CD4-positive, alpha-beta T cell (primary cell): ENCODE data around the gene ANKH. TPM values are rescaled to one million over a fixed set of nuclear protein-coding genes. Genes with fewer than 3 reads are reported as not detected.

Source experiments
- ATAC-seq: fragments of 200-7000 bp; cut with Tn5 transposase; one replicate; pipeline ENCODE4 v1.10.0; 2022; ENCODE audit warnings: mild to moderate bottlenecking; ENCODE audit not compliant: poor library complexity
- CTCF ChIA-PET: fragments of 350-600 bp; sonication (Branson Sonifier 250); formaldehyde crosslinking; loops from one replicate; lab custom pipeline; 2021; ENCODE audit warnings: antibody characterized with exemption, inconsistent platforms; lab: Charles Lee
- POLR2A ChIA-PET: fragments of 350-600 bp; sonication (Branson Sonifier 250); formaldehyde crosslinking; loops from one replicate; lab custom pipeline; 2021; ENCODE audit warnings: antibody characterized with exemption, inconsistent platforms; lab: Charles Lee
- DNase-seq, 14 experiments: peaks; one replicate each; pipeline ENCODE4 v3.0.0-alpha.2; 2013 to 2020; ENCODE audit warnings: mixed read lengths in 2 of 14
- H3K27ac ChIP-seq, 2 donors: one replicate each; pipeline versions ENCODE4 v1.5.1 to v1.7.0; 2013; ENCODE audit warnings: low read length in 2 of 2, low read depth in 1 of 2, mild to moderate bottlenecking in 1 of 2
- H3K27me3 ChIP-seq, 2 experiments: 1 replicate in 1 of 2; 2 replicates in 1 of 2; pipeline versions ENCODE4 v1.6.1 to v1.7.0; 2013; ENCODE audit warnings: low read length in 2 of 2, control low read depth in 1 of 2, mild to moderate bottlenecking in 1 of 2, moderate library complexity in 1 of 2; ENCODE audit not compliant: insufficient read depth in 2 of 2, control insufficient read depth in 1 of 2
- H3K36me3 ChIP-seq: one replicate; pipeline ENCODE4 v1.6.1; 2013; ENCODE audit warnings: low read length, control low read depth; ENCODE audit not compliant: insufficient read depth
- H3K4me1 ChIP-seq: one replicate; pipeline ENCODE4 v1.6.1; 2013; ENCODE audit warnings: low read length, control low read depth; ENCODE audit not compliant: insufficient read depth
- H3K4me3 ChIP-seq: one replicate; pipeline ENCODE4 v1.5.1; 2013; ENCODE audit warnings: mild to moderate bottlenecking, low read length, moderate library complexity
- H3K9me3 ChIP-seq, 2 experiments: 1 replicate in 1 of 2; 2 replicates in 1 of 2; pipeline versions ENCODE4 v1.6.1 to v1.7.0; 2013; ENCODE audit warnings: low read length in 2 of 2, mild to moderate bottlenecking in 2 of 2, control low read depth in 1 of 2, moderate library complexity in 1 of 2; ENCODE audit not compliant: control insufficient read depth in 1 of 2, insufficient read depth in 1 of 2
- H3K27ac Mint-ChIP-seq: one replicate; pipeline ENCODE4 v1.8.0; 2020; ENCODE audit warnings: mixed read lengths
- H3K27me3 Mint-ChIP-seq: one replicate; pipeline ENCODE4 v1.8.0; 2021; ENCODE audit warnings: mixed read lengths
- H3K36me3 Mint-ChIP-seq: one replicate; pipeline ENCODE4 v1.8.0; 2021; ENCODE audit warnings: low read depth, mixed read lengths
- H3K4me1 Mint-ChIP-seq: one replicate; pipeline ENCODE4 v1.8.0; 2021; ENCODE audit warnings: low read depth, mixed read lengths
- H3K4me3 Mint-ChIP-seq: one replicate; pipeline ENCODE4 v1.8.0; 2020; ENCODE audit warnings: mild to moderate bottlenecking, mixed read lengths
- H3K9me3 Mint-ChIP-seq: one replicate; pipeline ENCODE4 v1.8.0; 2020; ENCODE audit warnings: mixed read lengths
- CTCF ChIP-seq: fragments of 200-600 bp; IDR thresholded peaks from one replicate; pipeline ENCODE4 v1.8.0; 2022; ENCODE audit warnings: antibody characterized with exemption, mild to moderate bottlenecking
- intact Hi-C, 2 experiments: fragments of 100-400 bp; cut with DNase I in 1 of 2; cut with micrococcal nuclease in 1 of 2; formaldehyde crosslinking; loops; one replicate each; pipeline versions ENCODE4 v1.15.1 to v1.9.0; 2023 to 2025; cut with DNase I, micrococcal nuclease
- total RNA-seq, 174 experiments: library from RNA in 2 of 174; stranded (reverse) in 2 of 174; gene quantifications; one replicate each; pipeline ENCODE4 v1.2.3 and lab custom pipeline; 2021 to 2026

Gene ANKH
- total RNA-seq, 2 experiments from 2014 or later, result 69.5 to 72.3 TPM

- ATAC-seq (no peak), DNase-seq (no peak)
- POLR2A ChIA-PET, result interaction anchor here (0.8 to 2.4 kb wide), 3 partner anchors 17 to 145 kb away, joined by 3 to 7 read pairs (median 3); no protein-coding TSS in a partner anchor
- Histone ChIP-seq H3K27me3 (no peaks in the 10 kb centered on the region), H3K4me1 (peaks cover 16% of the 10 kb centered on the region), H3K36me3 (peaks cover 25% of the 10 kb centered on the region), H3K4me3 (no peak overlapping the region), H3K27ac (no peak overlapping the region), H3K9me3 (no peaks in the 10 kb centered on the region)
- Mint-ChIP-seq H3K36me3 (peaks cover 54% of the 10 kb centered on the region), H3K27ac (no peak overlapping the region), H3K9me3 (no peaks in the 10 kb centered on the region), H3K4me1 (peaks cover 35% of the 10 kb centered on the region), H3K4me3 (no peak overlapping the region), H3K27me3 (no peaks in the 10 kb centered on the region)
- intact Hi-C loops, result loop anchor here in 1 of 2 experiments (5.0 kb wide), 2 partner anchors 173 to 223 kb away; no protein-coding TSS in a partner anchor
- no peak for TF ChIP-seq CTCF
- CTCF ChIA-PET, result interaction anchor here (1.4 to 2.5 kb wide), 2 partner anchors 39 to 279 kb away, joined by 4 to 7 read pairs; no protein-coding TSS in a partner anchor
These were observed 146.9 kb downstream of the ANKH start for GRCh38 chr5:14724633-14725032.

- Histone ChIP-seq H3K27ac (no peak overlapping the region), H3K9me3 (no peaks in the 10 kb centered on the region), H3K4me1 (peaks cover 16% of the 10 kb centered on the region), H3K27me3 (no peaks in the 10 kb centered on the region), H3K4me3 (no peak overlapping the region), H3K36me3 (peaks cover 21% of the 10 kb centered on the region)
- ChIA-PET POLR2A (interaction anchor here (0.8 kb wide), 1 partner anchor 144 kb away, joined by 3 read pairs; no protein-coding TSS in a partner anchor), CTCF (interaction anchor here (1.4 to 2.5 kb wide), 2 partner anchors 38 to 280 kb away, joined by 4 to 7 read pairs; no protein-coding TSS in a partner anchor)
- H3K27ac Mint-ChIP-seq, result no peak overlapping the region
- H3K27me3 Mint-ChIP-seq, result no peaks in the 10 kb centered on the region
- H3K9me3 Mint-ChIP-seq, result no peaks in the 10 kb centered on the region
- H3K4me3 Mint-ChIP-seq, result no peak overlapping the region
- H3K36me3 Mint-ChIP-seq, result peaks cover 59% of the 10 kb centered on the region
- DNase-seq (no peak), ATAC-seq (no peak)
- peaks cover 43% of the 10 kb centered on the region for H3K4me1 Mint-ChIP-seq
- TF ChIP-seq CTCF, result no peak
- intact Hi-C loops, result no loop called here
These were observed 147.9 kb downstream of the ANKH start for GRCh38 chr5:14723701-14724132.

GRCh38 chr5:14722923-14723322, 148.7 kb downstream of the ANKH start:
- peaks cover 16% of the 10 kb centered on the region for H3K4me1 ChIP-seq
- Mint-ChIP-seq H3K27ac (peak overlapping the region; percentile 13), H3K4me3 (no peak overlapping the region), H3K36me3 (peaks cover 66% of the 10 kb centered on the region), H3K27me3 (no peaks in the 10 kb centered on the region), H3K9me3 (no peaks in the 10 kb centered on the region), H3K4me1 (peaks cover 45% of the 10 kb centered on the region)
- no peaks in the 10 kb centered on the region for H3K27me3 ChIP-seq
- ATAC-seq (no peak), DNase-seq (no peak)
- no peaks in the 10 kb centered on the region for H3K9me3 ChIP-seq
- H3K4me3 ChIP-seq, result no peak overlapping the region
- peaks cover 24% of the 10 kb centered on the region for H3K36me3 ChIP-seq
- CTCF ChIA-PET, result no interaction called here
- H3K27ac ChIP-seq, result no peak overlapping the region
- intact Hi-C loops, result no loop called here
- TF ChIP-seq CTCF, result no peak
- POLR2A ChIA-PET, result interaction anchor here (3.6 kb wide), 1 partner anchor 16 kb away, joined by 28 read pairs; no protein-coding TSS in a partner anchor
